Hematopoietic multipotent progenitor cell treated with erythropoietin and hydrocortisone succinate and interleukin-3 and kit ligand, for 4 days (in vitro differentiated cells): Measurements from ENCODE around the gene SP9.
"Not testable (repeated sequence)": the region's sequence is repeated elsewhere in the genome, so short reads cannot be mapped to it uniquely, and the experiment has no call there.

Source experiments
- DNase-seq: peaks from one replicate; pipeline ENCODE4 v3.0.0-alpha.2; 2015

SP9 gene

DNA sequence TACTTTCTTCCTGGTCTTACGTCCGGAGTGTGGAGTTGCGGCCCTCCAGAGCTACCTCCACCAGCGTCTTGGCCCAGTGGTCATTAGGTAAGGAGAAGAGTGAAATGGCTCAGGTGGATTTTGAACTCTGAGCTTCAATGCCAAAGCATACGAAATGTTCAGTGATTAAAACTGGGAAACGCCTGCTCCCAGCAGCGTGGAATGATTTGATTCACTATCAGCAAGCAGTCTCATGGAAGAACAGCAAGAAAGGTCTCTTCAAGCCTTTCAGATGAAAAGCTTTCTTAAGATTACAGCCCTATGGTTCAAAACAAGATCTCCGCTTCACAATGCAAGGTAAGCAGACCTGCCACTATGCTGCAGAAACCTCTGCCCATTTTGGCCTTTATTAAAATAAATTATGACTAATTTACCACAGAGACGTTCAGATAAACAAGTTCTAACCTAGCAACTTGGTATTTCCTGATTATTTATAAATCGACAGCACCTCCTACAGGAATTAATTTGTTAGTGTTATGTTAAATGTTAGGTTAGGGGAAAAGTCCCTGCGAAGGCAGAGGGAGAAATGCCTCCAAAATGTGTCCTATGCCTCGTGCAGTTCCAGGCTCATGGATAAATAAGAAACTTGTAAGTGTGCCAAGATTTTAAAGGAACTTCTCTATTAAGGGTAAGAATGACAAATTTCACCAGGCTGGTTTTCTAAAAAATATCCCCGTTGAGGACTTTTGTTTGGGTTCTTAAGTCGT, 10.1 kb downstream of the SP9 start:
- DNase-seq = peak; percentile 80

DNA sequence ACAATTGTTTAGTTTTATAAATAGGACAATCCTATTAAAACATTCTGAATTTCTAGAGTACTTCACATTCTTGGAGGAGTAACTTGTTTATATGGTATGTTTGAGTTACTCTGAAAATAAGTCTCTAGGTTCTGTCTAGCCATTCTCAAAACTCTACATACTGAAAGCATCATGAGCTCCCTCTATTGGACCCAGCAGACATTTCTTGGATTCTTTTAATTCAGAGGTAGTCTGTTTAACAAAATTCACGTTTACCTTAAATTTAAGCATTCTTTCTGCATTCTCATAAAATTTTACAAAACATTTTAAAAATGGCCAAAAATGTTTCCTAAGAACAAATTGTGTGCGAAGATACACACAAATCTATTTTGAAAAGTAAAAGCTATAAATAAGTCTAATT, 15.3 kb downstream of the SP9 start:
- DNase-seq = peak; percentile 62

DNA sequence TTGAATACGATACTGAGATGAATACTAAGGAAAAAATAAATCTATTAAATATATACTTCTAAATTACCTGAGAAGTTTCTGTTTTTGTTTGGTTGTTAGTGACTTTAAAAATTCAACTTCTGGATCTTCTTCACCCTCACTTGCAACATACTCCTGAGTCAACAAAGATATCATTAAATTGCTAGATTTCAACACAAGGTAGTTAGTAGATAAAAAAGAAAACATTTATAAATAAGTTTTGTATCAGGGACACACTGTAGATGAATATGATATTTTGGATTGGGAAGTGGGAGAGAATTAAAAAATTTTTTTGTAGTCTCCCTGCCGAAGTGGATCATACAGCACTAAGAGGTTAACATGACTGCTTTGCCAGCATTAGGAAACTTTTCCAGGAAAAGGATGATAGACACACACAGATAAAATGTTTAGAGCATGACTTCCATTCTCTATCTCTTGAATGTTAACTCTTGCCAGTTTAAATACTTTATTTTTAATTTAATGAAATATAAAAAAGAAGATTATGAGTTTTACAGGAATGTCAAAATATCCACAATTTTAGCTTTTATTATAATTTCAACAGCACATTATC, 15.9 kb downstream of the SP9 start:
- DNase-seq = no peak

DNA sequence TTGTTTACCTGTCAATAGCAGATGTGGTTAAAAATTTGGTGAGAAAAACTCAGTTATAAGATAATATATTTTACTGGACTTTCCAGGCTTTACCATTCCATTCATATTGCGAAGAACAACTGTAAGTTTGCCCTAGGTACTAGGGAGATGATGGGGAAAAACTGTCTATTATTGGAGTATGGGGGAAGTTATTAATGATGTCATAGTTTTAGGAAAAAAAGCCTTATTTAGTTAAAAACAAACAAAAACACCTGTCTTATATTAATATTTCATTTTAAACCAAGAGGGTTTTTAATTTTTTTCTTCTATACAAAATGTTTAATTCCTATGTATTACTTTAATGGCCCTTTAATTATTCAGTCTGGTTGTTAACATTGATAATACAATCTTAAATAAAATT, 18.2 kb downstream of the SP9 start:
- DNase-seq = no peak

DNA sequence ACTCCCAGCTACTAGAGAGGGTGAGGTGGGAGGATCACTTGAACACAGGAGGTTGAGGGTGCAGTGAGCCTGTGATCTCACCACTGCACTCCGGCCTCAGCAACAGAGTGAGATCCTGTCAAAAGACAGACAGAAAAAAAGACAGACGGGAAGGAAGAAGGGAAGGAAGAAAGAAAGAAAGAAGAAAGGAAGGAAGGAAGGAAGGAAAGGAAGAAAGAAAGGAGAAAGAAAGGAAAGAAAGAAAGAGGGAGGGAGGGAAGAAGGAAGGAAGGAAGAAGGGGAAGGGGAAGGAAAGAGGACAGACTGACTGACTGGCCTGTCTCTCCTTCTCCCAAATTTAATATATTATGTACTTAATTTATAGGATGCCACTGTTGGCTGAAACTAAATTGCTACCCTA, 21.6 kb downstream of the SP9 start:
- DNase-seq = no peak

DNA sequence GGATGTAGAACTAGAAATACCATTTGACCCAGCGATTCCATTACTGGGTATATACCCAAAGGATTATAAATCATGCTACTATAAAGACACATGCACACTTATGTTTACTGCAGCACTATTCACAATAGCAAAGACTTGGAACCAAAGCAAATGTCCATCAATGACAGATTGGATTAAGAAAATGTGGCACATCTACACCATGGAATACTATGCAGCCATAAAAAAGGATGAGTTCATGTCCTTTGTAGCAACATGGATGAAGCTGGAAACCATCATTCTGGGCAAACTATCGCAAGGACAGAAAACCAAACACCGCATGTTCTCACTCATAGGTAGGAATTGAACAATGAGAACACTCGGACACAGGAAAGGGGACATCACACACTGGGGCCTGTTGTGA, 24.9 kb downstream of the SP9 start:
- not testable (repeated sequence) for DNase-seq

DNA sequence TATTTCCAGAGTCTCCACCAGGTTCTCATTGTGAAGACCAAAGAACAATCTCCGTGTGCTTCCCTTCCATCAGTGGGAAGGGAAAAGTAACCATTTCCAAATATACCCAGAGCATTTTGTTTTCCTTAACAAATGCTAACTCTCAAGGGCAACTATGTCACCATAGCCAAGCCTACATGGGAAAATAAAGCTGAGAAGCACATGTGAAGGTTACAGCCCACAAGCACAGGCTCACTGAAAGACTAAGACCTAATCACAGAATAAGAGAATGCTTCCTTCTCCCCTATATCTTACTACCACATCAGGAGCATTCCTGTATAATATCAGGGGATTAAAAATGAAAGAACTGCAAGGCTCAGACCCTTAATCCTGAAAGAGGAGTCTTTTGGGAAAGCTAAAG, 28.2 kb downstream of the SP9 start:
- DNase-seq = no peak

DNA sequence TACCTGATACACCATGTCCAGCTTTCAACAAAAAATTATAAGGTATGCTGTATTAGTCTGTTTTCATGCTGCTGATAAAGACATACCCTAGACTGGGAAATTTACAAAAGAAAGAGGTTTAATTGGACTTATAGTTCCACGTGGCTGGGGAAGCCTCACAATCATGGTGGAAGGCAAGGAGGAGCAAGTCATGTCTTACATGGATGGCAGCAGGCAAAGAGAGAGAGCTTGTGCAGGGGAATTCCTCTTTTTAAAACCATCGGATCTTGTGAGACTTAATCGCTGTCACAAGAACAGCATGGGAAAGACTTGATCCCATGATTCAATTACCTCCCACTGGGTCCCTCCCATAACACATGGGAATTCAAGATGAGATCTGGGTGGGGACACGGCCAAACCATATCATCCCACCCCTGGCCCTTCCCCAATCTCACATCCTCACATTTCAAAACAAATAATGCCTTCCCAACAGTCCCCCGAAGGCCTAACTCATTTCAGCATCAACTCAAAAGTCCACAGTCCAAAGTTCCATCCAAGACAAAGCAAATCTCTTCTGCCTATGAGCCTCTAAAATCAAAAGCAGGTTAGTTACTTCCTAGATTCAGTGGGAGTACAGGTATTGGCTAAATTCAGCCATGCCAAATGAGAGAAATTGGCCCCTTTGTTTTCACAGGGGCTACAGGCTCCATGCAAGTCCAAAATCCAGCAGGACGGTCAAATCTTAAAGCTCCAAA, 28.9 kb downstream of the SP9 start:
- DNase-seq = not testable (repeated sequence)

DNA sequence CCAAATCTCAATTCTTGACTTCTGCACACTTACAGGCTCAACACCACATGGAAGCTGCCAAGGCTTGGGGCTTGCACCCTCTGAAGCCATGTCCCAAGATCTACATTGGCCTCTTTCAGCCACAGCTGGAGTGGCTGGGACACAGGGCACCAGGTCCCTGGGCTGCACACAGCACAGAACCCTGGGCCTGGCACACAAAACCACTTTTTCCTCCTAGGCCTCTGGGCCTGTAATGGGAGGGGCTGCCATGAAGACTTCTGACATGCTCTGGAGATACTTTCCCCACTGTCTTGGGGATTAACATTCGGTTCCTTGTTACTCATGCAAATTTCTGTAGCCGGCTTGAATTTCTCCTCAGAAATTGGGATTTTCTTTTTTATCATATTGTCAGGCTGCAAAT, 29.9 kb downstream of the SP9 start:
- DNase-seq = no peak

DNA sequence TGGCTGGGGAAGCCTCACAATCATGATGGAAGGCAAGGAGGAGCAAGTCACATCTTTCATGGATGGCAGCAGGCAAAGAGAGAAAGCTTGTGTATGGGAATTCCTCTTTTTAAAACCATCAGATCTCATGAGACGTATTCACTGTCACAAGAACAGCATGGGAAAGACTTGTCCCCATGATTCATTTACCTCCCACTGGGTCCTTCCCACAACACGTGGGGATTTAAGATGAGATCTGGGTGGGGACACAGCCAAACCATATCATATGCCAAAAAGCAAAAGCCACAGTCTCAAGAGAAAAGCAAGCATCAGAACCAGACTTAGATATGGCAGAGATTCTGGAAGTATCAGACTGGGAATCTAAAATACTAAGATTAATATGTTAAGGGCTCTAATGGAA, 30.8 kb downstream of the SP9 start:
- no peak for DNase-seq

DNA sequence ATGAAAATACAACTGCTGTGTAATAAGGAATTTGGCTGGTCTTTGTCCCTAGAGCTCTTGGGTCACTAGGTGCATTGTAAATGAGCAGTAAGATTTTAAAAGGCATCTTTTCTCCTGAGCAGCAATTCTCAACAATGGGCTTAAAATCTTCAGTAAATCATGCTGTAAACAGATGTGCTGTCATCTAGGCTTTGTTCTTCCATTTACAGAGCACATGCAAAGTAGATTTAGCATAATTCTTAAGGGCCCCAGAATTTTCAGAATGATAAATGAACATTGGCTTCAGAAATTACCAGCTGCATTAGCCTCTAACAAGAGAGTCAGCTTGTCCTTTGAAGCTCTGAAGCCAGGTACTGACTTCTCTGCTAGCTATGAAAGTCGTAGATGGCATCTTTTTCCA, 33.9 kb downstream of the SP9 start:
- DNase-seq = no peak

DNA sequence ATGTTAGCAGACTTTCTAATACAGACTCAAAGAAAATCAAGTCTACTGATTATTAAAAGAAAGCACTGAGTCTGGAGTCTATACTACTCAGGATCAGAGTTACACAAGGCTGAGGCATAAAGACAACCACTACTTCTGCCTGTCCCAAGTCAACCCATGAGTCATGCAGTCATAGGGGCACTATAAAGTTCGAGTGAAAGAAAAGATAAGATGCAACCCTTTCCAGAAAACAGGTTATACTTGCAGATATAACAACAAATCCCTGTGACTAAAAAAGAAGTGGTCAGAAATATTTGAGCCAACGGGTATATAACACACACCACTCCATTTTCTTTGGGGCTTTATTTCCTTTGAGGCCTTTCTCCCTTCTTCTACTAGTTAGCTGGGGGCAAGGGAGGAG, 42.2 kb downstream of the SP9 start:
- peak; percentile 21 for DNase-seq

DNA sequence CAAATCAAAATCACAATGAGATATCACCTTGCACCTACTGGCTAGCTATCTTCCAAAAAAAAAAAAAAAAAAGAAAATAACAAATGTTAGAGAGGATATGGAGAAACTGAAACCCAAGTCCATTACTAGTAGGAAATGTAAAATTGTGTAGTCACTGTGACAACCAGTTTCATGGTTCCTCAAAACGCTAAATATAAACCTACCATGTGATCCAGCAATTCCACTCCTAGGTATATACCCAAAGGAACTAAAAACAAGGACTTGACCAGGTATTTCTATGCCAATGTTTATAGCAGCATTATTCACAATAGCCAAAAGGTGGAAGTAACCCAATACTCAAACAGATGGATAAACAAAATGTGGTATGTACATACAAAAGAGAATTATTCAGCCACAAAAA, 49.0 kb downstream of the SP9 start:
- DNase-seq = peak; percentile 28

DNA sequence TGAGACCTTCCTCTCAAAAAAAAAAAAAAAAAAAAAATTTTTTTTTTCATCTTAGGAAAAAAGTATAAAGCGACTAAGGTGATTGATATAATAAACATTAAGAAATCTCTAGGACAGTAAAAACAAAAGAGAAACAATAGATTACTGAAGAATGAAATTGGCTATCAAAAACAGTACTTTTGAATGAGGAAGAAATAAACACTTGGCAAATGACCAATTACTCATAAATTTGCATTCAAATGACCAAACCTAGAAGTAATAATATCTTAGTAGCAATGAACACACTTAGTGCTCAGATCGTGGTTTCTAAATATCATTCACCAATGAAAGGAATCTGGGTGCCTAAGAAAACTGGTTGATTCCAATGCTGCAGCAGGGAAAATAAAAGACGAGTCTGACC, 50.4 kb downstream of the SP9 start:
- no peak for DNase-seq
